ENCODE results near the gene PHACTR4.

- TF ChIP-seq POLR2A (IDR thresholded peaks at IDR 0.05; ENCODE audit: extremely low read depth, insufficient read length) (no peak), MYC (IDR thresholded peaks at IDR 0.05; ENCODE audit: low read depth, low read length) (no peak)
- TF ChIP-seq, protein P1, sequence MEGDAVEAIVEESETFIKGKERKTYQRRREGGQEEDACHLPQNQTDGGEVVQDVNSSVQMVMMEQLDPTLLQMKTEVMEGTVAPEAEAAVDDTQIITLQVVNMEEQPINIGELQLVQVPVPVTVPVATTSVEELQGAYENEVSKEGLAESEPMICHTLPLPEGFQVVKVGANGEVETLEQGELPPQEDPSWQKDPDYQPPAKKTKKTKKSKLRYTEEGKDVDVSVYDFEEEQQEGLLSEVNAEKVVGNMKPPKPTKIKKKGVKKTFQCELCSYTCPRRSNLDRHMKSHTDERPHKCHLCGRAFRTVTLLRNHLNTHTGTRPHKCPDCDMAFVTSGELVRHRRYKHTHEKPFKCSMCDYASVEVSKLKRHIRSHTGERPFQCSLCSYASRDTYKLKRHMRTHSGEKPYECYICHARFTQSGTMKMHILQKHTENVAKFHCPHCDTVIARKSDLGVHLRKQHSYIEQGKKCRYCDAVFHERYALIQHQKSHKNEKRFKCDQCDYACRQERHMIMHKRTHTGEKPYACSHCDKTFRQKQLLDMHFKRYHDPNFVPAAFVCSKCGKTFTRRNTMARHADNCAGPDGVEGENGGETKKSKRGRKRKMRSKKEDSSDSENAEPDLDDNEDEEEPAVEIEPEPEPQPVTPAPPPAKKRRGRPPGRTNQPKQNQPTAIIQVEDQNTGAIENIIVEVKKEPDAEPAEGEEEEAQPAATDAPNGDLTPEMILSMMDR (IDR thresholded peaks at IDR 0.05; ENCODE audit: low read depth, low read length) = no peak
- TF ChIP-seq, protein P2, sequence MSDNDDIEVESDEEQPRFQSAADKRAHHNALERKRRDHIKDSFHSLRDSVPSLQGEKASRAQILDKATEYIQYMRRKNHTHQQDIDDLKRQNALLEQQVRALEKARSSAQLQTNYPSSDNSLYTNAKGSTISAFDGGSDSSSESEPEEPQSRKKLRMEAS (IDR thresholded peaks at IDR 0.05; ENCODE audit: low read depth, low read length) = no peak
Observed at GRCh38 chr1:28426831-28427230, 57.3 kb downstream of the PHACTR4 start.
